Hematopoietic multipotent progenitor cell treated with erythropoietin and hydrocortisone succinate and interleukin-3 and kit ligand, for 6 days (in vitro differentiated cells): ENCODE measurements around the gene PLXNA2.

Source experiments
- DNase-seq: peaks from one replicate; pipeline ENCODE4 v3.0.0-alpha.2; 2015

The PLXNA2 gene

DNA sequence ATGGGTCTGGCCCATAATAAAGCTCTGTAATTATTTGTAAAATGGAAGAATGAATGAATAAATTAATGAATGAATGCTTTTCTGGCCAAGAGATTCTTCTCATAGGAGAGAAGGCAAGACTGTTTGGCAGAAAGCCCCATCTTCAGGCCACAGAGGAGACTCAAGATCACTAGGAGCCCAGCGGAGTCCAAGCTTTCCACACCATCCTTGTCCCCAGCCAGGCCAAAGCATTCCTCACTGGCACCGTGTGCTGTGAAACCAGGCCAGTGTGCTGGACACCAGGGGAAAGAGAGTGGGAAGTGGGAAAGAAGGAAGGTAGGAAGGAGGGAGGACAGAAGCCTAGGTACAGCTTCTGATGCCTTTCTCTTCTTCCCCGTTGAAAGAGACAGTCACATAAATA, 86.4 kb downstream of the PLXNA2 start:
- no peak for DNase-seq

DNA sequence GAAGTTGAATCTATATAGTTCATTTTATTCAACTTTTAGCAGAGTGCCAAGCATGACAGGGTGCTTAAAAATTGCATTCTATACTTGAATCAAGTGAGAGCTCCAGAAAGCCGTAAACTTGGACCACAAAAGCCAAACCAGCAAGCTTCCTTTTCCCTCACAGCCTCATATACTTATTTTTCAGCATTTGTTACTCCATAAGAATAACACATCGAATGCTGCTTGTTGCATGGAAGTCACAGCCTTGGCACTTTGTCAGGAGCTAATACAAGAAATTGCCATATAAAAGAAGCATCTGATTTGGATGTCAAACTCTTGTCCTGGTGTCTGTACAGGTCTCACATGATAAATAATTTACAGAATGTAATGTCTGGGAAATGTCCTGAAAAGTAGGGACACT, 87.4 kb downstream of the PLXNA2 start:
- no peak for DNase-seq

DNA sequence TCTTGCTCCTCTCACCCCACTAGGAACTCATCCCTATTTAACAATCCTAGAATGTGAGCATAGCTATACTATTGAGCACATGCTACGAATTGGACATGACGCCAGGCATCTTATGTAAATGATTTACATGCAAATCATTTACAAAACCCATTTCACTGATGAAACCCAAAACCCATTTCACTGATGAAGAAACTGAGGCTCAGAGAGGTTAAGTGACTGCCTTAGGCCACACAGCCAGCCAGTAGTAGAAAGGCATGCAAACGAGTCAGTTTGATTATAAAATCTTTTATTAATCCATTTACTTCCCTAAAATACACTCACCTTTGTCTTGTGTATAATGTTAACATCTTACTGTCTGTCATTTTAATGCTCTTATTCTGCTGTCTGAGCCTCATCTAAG, 87.9 kb downstream of the PLXNA2 start:
- DNase-seq: no peak

DNA sequence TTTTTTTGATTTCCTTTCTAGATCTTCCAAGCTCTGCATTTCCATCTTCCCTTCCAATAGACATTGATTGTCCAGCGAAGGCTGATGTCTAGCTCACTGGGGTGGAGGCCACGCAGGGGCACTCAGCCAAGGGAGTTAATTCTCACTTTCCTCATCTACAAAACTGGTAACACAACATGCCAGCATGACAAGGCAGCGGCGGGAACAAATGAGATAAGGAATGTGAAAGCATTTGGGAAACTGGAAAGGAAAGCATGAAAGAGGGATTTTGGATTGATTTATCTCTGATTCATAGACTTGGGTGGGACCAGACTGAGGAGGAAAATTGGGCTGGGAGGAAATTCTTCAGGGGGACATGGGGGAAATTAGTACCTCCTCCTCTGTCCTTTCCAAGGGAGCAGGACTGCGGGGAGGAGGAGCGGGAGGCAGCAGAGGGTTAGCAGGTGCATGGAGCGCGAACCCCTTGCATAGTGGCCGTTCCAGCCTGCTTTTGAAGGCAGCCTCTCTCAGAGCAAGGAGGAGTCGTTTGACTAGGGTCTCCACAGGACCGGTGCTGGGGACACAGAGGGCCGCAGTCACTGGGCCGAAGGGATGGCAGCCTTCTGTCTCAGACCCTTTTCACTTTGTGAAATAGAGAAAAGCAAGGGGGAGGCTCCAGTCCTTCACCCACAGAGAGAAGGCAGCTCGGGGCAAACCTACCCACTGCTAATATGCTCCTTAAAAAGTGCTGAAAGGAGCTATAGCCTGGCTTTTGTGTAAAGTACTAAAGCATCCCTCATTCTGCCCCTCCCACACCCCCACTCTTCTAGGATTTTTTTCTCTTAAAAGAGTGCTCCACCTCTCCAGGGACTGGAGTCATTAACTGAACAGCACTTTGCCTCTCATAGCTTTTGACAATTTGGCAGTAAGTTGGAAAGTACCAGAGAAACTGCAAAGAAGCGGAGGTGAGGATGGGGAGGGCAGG, 89.2 kb downstream of the PLXNA2 start:
- no peak for DNase-seq

DNA sequence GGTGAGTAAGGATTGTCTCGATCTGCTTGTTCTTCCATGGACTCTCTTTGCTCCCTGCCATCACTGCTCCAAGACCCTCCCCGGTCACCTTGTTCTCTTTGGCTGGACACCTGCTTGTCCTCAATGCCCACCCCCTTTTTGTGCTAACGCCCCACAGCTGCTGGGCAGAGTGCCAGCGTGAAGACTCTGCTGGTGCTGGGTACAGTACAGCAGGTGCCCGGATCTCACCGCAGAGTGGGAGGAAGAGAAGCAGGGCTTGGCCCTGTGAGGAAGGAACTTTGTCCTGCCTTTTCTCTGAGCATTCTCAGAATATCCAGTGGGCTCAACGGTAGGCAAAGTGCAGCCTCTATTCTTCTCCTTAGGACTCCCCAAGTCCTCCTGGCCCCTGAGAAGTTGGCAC, 90.1 kb downstream of the PLXNA2 start:
- peak; percentile 32 for DNase-seq

DNA sequence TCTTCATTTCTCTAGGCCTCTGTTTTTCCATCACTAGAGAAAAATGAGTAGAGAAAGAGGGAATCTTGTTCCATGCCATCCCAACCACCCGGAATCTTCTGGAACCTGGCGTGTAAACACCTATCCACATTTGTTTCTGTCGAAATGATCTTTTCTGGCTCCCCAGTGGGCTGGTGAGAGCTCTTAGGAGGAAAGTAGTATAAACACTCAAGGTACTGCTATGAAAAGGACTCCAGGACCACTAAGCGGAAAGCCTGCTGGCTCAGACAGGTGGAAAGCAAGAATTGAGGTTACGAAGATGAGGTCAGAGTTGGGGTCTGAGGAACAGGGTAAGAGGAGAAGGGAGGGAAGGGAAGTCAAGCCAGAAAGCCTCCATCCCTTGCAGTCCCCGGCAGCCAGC, 90.8 kb downstream of the PLXNA2 start:
- DNase-seq: no peak

DNA sequence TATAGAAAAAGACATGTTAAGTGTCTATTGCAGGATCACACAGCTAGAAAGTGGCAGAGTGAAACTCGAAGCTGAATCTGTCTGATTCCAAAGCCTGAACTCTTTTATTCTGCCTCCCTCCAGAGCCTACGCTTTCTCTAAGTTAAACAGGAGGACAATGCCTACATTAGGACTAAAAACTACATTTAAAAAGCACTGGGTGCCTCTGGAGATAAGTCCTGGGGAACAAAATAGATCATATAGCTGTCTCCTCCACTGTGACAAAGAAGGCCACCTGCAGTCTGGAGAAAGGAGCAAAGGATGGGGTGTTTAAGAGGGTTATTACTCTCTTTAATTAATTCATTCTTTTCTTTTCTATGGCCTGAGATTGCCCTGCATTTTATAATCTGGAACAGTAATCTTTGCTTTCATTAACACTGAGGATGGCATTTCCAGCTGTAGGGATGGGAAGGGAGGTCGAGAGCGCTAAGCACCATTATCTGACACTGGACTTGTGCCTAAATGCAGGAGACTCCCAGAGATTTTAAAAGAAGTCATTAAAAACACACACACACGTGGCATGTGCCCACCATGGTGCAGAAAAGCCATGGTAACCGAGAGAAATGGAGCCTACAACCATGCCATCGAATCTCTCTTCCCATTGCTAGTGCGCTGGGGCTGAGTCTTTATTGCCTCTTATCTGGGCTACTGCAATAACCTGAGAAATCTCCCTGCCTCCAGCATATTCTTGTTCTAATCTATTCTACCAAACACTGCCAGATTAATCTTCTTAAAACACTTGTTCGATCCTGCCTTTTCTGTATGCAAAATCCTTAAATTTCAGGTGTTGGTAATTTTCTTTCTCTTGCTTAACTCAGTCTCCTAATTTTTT, 92.2 kb downstream of the PLXNA2 start:
- peak; percentile 58 for DNase-seq

DNA sequence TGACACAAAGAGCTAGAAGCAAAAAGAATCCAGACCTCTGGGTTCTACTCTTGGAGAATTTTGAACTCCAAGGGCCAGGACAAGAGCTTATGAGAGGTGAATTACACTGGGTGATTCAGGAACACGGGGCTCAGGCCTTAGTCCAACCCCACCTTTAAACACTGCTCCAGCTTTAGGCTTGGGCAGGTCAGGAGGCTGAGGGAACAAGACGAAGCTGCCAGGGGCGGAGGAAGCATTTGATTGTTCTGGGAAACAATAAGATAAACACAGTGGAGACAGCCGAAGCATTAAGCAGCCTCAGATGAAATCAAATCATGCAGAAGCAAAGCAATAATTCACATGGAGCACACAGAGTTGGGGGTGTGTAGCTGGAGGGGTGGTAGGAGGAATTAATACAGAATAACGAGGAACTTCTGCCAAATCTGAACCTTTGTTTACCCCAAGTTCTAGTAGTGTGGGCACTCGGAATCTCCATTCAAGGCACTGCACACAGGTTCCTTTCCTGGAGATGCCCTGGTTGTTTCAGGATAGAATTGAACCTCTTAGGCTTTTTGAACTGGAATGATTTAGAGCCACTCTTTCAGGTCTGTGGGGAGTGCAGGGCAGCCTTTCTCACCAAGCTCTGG, 93.2 kb downstream of the PLXNA2 start:
- DNase-seq: no peak

DNA sequence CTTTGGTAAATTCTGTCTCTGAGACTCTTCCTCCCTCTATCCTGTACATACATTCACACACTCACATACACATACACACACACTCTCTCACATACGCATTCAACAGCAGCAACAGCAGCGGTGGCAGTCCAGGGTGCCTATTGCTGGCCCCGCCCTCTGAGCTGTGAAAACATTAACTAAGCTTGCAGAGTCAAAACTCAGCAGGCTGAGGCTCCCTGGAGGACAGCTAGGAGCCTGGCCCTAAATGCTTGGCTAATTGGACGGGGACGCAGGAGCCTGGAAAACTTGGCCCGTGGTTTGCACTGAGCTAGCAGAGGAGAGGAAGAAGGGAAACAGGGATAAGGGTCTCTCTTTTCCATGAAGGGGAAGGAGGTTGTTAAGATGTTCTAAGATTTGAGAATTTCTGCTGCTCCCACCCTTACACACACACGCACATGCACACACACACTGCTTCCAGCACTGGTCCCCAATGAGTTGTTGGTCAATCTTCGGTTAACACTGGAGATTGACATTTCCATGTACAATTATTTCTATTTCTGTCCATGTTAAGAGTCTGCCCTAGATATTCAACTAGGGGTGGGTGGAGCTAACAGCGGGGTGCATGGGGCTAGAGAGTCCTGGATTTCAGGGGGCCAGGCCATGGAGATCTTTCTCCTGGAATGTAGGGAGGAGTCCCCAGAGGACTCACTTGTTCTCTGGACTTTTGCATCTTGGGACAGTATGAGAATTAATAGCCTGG, 94.2 kb downstream of the PLXNA2 start:
- no peak for DNase-seq

DNA sequence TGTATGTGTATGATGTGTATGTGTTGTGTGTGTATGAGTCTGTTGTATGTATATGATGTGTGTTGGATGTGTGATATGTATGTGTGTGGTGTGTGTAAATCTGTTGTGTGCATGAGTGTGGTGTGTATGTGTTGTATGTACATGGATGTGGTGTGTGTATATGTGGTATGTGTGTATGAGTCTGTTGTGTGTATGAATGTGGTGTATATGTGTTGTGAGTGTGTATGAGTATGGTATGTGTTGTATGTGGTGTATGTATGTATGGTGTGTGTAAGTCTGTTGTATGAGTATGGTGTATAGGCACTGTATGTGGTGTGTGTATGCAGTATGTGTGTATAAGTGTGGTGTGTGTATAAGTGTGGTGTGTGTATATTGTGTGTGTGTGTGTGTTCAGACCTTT, 95.0 kb downstream of the PLXNA2 start:
- no peak for DNase-seq

DNA sequence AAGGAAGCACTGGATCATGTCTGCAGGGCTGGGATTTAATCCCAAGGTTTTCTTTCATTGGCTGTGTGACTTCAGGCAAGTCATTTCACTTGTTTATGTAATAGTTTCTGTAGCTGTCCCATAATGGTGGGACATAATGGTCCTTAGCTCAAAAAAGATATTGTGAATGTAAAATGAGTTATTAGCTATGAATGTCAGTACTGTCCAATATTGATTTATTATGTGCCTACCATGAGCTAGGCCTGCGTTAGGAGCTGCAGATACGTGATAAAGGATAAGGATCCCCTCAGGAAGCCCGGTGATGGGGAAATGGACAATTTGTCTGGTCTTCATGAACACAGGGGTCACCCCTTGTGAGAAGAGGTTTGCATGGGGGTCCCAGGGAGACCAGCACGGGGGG, 95.8 kb downstream of the PLXNA2 start:
- no peak for DNase-seq

DNA sequence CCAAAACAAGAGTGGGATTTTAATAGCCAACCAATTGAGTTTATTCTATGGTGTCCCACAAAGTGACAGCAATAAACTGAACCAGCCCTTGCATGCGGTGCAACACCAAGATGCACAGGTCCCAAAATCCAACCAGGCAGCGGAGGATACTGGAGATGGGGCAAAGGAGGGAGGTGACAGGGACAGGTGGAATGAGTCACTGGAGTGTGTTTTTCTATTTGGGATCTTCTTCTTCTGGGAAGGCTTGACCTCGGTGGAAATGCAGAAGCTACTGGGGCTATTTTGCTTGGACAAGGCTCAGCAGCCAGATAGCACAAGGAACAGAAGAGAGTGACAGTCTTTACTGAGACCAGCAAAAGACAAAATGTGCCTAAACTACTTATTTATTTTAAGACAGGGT, 97.5 kb downstream of the PLXNA2 start:
- DNase-seq: no peak

DNA sequence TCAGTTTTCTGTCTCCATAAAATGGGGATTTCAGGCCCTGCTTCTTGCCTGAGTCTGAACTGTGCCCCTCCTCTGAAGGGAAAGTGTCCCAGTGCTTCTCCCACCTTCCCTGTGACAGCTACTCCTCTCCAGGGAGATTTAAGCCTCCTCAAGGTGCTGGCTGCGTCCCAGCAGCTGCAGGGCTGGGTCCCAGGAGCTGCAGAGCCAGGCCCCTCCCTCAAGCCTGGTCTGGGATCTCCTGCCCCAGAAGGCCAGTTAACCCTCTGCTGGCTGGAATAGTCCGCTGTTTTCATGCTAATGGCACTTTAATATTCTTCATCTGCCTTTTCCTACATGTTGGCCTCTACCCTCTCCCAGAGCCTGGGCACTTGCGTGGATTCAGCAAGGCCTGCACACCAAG, 99.0 kb downstream of the PLXNA2 start:
- DNase-seq: no peak

DNA sequence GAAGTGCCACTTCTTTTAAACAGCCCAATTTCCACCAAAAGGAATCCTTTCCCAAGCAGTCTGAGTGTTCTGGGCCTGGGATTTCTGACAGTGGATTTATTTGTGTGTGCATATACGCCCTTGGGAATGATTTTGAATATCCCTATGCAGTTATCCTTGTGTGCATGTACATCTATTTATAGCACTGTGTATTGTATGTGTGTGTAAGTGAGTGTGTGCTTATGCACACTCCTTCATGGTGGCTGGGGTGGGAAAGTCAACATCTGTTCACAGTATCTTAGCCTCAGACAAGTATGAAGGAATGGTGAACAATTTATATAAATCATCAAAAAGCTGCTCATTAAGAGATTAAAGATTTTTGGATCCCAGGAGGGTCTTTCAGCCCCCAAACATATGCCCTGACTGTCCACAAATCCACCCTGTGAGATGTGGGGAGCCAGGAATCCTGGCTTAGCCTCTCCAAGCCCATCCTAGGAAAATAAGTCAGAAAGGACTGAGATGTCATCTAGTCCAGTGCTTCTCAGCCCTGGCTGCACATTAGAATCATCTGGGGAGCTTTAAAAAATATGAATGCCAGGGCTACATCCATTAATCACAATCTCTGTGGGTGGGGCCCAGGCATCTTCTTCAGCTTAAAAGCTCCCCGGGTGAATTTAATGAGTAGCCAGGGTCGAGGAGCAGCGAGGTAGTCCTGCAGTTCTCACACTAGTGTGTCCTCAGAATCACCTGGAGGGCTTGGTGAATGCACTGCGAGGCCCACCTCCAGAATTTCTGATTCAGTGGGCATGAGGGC, 101.4 kb downstream of the PLXNA2 start:
- DNase-seq: no peak

DNA sequence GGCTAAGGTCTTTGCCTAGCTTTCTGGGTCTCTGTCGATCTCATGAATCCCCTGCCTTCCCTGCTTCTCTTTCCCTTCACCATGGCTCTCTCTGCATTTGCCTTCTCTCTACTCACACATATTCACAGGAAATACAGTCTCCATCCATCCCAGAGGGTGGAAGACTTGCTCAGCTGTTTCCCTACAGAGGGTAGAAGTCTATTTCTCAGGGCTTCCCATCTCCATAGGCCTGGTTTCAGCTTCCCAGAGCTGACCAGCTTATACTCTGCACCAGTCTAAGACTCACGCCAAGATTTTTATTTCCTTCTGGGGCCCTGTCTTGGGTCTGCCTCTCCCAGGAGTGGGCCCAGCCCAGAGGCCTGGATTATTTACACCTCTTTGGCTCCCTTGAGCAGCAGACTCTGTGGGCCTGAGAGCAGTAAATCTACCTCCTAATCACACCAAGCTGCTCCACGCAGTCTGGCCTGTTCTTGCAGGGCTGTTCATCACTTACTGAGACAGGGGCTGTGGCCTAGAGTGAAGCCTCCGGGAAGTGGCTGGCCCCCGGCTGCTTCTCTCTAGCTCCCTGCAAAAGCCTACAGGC, 102.5 kb downstream of the PLXNA2 start:
- DNase-seq: no peak

DNA sequence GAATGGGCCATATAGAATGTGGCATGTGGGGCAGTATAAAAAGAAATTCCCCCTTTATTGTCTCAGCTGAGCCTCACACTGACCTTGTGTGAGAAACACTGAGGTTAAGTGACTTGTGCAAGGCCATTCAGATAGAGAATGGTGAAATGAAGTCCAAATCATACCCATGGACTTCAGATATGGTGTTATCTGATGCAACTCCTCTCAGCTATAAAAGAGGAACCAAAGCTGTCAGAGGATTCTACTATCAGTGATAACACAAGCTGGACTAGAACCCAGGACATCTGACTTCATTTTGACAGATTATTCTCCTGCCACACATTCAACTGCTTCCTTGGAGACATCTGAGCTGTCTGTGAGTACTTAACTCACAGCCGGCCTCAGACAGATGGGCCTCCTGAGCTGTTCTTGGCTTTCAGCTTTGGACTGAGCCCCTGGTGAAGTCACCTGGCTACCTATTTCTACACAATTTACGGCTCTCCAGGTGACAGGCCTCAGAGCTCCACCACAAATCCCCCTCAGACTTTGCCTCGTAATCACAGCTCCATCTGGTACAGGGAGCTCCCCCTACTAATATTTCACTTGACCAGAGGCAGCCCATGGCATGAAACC, 104.6 kb downstream of the PLXNA2 start:
- peak; percentile 76 for DNase-seq

DNA sequence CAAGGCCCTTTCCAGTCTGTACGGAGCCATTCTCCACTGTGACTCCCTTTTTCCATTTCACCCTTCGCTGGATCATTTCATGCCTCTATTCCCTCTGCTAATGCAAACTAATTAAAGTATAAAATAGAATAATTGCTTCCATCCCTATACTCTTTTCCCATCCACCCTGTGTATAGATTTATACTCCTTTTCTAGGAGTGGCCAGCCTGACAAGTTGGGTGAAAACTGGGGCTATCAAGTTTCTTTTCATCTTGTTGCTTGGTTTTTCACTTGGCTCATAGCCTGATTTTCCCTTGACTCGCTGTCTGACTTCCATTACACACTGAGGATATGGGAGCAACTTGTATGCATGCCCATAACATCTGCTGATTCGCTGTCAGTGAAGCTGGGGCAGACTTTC, 107.0 kb downstream of the PLXNA2 start:
- DNase-seq: no peak

DNA sequence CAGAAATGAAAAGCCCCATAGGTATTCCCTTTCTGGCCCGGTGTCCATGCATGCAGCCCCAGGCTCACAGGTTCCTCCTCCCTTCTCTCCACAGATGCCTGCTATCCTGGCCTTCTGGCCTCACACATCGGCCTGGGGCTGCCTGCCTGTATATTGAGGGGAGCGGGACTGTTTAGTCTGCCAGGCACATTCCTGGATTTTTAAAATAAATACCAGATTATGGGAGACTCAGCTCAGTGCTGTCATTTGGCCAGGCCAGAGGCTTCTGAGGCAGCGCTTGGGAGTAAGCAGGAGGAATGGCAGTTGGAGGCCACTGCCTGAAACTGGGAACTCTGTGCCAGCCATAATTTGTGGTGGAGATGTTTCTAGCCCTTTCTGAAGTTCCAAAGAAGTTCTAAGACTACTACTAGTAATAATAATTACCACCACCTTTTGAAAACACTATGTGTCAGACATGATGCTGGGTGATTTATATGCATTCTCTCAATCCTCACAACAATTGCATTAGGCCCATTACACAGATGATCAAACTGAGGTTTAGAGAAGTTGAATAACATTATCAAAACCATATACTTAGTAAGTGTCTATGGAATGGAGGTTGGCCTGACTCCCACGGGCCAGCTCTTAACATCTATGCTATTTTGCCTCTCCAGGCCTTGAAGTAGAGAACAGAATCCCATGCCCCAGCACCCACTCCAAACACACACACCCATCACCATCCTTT, 107.6 kb downstream of the PLXNA2 start:
- no peak for DNase-seq

DNA sequence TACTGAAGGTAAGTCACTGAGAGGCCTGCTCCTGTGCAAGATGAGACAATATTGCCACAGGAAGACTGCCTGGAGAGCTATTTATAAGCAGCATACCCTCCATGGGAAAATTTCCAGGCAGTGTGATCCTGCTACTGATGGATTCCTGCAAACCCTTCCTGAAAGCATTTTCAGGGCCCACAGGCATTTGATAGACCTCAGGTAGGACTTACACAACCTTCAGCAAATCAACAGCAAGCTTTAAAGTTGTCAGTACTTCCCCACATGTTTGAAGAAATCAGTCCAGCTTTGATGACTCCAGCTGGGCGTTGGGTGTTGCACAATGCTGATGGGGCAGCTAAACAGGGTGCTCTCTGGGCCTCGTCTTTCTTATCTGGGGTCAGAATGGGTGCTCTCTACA, 108.8 kb downstream of the PLXNA2 start:
- DNase-seq: peak; percentile 17

DNA sequence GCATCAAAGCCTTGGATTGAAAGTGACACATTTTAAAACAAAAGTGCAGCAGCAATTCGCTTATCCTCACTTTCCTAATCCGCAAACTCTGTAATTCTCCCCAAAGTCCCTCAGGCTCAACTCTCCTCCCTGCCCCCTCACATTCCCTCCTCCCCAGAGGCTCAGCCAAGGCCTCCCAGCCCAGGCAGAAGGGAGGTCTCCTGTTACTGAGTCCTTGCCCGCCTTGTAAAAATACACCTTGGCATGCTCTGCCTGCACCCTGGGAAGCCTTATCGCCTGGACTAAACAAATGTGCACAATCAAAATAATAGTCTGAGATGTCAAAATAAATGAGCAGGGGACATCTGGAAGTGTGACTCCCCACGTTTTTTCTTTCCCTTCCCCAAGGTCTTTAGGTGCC, 109.7 kb downstream of the PLXNA2 start:
- DNase-seq: no peak
